H1 (cell line): ENCODE results near the gene ABL2. TPM values are rescaled to one million over a fixed set of nuclear protein-coding genes. Genes with fewer than 3 reads are reported as not detected.
"Not testable (repeated sequence)": the region's sequence is repeated elsewhere in the genome, so short reads cannot be mapped to it uniquely, and the experiment has no call there.

Experiments
- CTCF ChIA-PET: fragments of 300-600 bp; sonication (Branson Sonifier 250); formaldehyde crosslinking; loops from one replicate; lab custom pipeline; 2021; ENCODE audit not compliant: partially characterized antibody; lab: Charles Lee
- POLR2A ChIA-PET: fragments of 300-600 bp; sonication (Branson Sonifier 250); formaldehyde crosslinking; loops from one replicate; lab custom pipeline; 2021; ENCODE audit warnings: inconsistent platforms; ENCODE audit not compliant: partially characterized antibody; lab: Charles Lee
- DNase-seq, 2 experiments: peaks; one replicate each; pipeline versions ENCODE4 v3.0.0 to v3.0.0-alpha.2; 2010 to 2022; ENCODE audit warnings: low spot score in 2 of 2, low read depth in 1 of 2, mixed read lengths in 1 of 2
- FAIRE-seq: peaks from 2 replicates; lab custom pipeline; 2011; peaks lifted over from hg19 to GRCh38; lab: Jason Lieb, UNC
- H2AFZ ChIP-seq: 2 replicates; pipeline ENCODE4 v1.8.1; 2012; ENCODE audit warnings: low read length, inconsistent platforms
- H2AK5ac ChIP-seq: 2 replicates; pipeline ENCODE4 v1.6.1; 2013; ENCODE audit warnings: low read depth, low read length
- H2BK120ac ChIP-seq: replicated peaks from 2 replicates; pipeline ENCODE3; 2013; ENCODE audit warnings: low read depth, low read length, inconsistent platforms
- H2BK12ac ChIP-seq: 2 replicates; pipeline ENCODE4 v1.6.1; 2013; ENCODE audit warnings: low read depth, low read length
- H2BK15ac ChIP-seq: 2 replicates; pipeline ENCODE4 v1.6.1; 2013; ENCODE audit warnings: low read length
- H2BK20ac ChIP-seq: 2 replicates; pipeline ENCODE4 v1.6.1; 2013; ENCODE audit warnings: low read length
- H2BK5ac ChIP-seq: 2 replicates; pipeline ENCODE4 v1.6.1; 2013; ENCODE audit warnings: low read depth, low read length
- H3K14ac ChIP-seq: 2 replicates; pipeline ENCODE4 v1.6.1; 2013; ENCODE audit warnings: inconsistent platforms; ENCODE audit not compliant: insufficient read length
- H3K18ac ChIP-seq: 2 replicates; pipeline ENCODE4 v1.6.1; 2013; ENCODE audit warnings: low read length; ENCODE audit errors: extremely low read depth
- H3K23ac ChIP-seq: 2 replicates; pipeline ENCODE4 v1.6.1; 2013; ENCODE audit warnings: inconsistent platforms; ENCODE audit not compliant: insufficient read length
- H3K23me2 ChIP-seq: 2 replicates; pipeline ENCODE4 v1.6.1; 2013; ENCODE audit warnings: low read depth, low read length
- H3K27ac ChIP-seq: 2 replicates; pipeline ENCODE4 v1.6.1; 2011; ENCODE audit warnings: low read depth, low read length, inconsistent platforms
- H3K27me3 ChIP-seq, 4 experiments: replicated peaks in 1 of 4; 1 replicate in 1 of 4; 2 replicates in 3 of 4; pipeline versions ENCODE4 v1.6.1 to v1.8.1; 2011 to 2013; ENCODE audit warnings: low read length in 3 of 4, mild to moderate bottlenecking in 3 of 4, inconsistent platforms in 2 of 4, mixed read lengths in 2 of 4, moderate library complexity in 1 of 4; ENCODE audit not compliant: control insufficient read depth in 3 of 4, insufficient read depth in 3 of 4; ENCODE audit errors: extremely low read depth in 1 of 4
- H3K36me3 ChIP-seq, 4 experiments: 2 replicates each; pipeline versions ENCODE4 v1.6.1 to v1.8.1; 2011 to 2013; ENCODE audit warnings: mild to moderate bottlenecking in 4 of 4, low read length in 3 of 4, moderate library complexity in 2 of 4, control low read depth in 1 of 4, inconsistent platforms in 1 of 4; ENCODE audit not compliant: insufficient read depth in 4 of 4, control insufficient read depth in 2 of 4
- H3K4ac ChIP-seq: replicated peaks from 2 replicates; pipeline ENCODE3; 2013; ENCODE audit warnings: low read length, low read depth, mixed read lengths, inconsistent platforms; ENCODE audit not compliant: insufficient read length
- H3K4me1 ChIP-seq, 4 experiments: replicated peaks in 1 of 4; 1 replicate in 1 of 4; 2 replicates in 3 of 4; pipeline versions ENCODE4 v1.6.1 to v1.8.1; 2011 to 2013; ENCODE audit warnings: low read length in 3 of 4, inconsistent platforms in 2 of 4, mixed read lengths in 1 of 4; ENCODE audit not compliant: insufficient read depth in 4 of 4, control insufficient read depth in 3 of 4
- H3K4me2 ChIP-seq, 2 experiments: 2 replicates each; pipeline versions ENCODE4 v1.6.1 to v1.8.1; 2011 to 2013; ENCODE audit warnings: low read depth in 2 of 2, low read length in 2 of 2, control low read depth in 1 of 2, inconsistent platforms in 1 of 2, mild to moderate bottlenecking in 1 of 2; ENCODE audit not compliant: insufficient read depth in 1 of 2
- H3K4me3 ChIP-seq, 4 experiments: fragments of 200-600, 300-600 bp in 1 of 4; sonication (generic), shearing (Covaris generic), sonication (Bioruptor Twin) in 1 of 4; 2 replicates each; pipeline versions ENCODE4 v1.5.1 to v1.8.1; 2011 to 2016; ENCODE audit warnings: low read length in 4 of 4, low read depth in 3 of 4, control low read depth in 2 of 4, inconsistent platforms in 2 of 4, mild to moderate bottlenecking in 2 of 4, mixed read lengths in 1 of 4, moderate library complexity in 1 of 4; ENCODE audit not compliant: insufficient read depth in 2 of 4; ENCODE audit errors: extremely low read depth in 1 of 4
- H3K56ac ChIP-seq: replicated peaks from 2 replicates; pipeline ENCODE3; 2013; ENCODE audit warnings: low read depth, mild to moderate bottlenecking, mixed read lengths, low read length, inconsistent platforms; ENCODE audit not compliant: insufficient read length
- H3K79me1 ChIP-seq: 2 replicates; pipeline ENCODE4 v1.6.1; 2013; ENCODE audit warnings: low read depth, low read length, control low read depth
- H3K79me2 ChIP-seq, 2 experiments: 2 replicates each; pipeline versions ENCODE4 v1.6.1 to v1.8.1; 2012 to 2013; ENCODE audit warnings: low read length in 2 of 2, mild to moderate bottlenecking in 2 of 2, inconsistent platforms in 1 of 2; ENCODE audit not compliant: insufficient read depth in 2 of 2, control insufficient read depth in 1 of 2
- H3K9ac ChIP-seq, 4 experiments: replicated peaks in 1 of 4; 1 replicate in 1 of 4; 2 replicates in 3 of 4; pipeline versions ENCODE4 v1.6.1 to v1.8.1; 2011 to 2013; ENCODE audit warnings: low read depth in 3 of 4, low read length in 3 of 4, control low read depth in 2 of 4, mild to moderate bottlenecking in 2 of 4, moderate library complexity in 2 of 4, inconsistent platforms in 1 of 4; ENCODE audit errors: extremely low read depth in 1 of 4
- H3K9me3 ChIP-seq, 2 experiments: 2 replicates each; pipeline versions ENCODE4 v1.6.1 to v1.8.1; 2012 to 2013; ENCODE audit warnings: mild to moderate bottlenecking in 2 of 2, moderate library complexity in 2 of 2, control low read depth in 1 of 2, inconsistent platforms in 1 of 2, low read depth in 1 of 2, low read length in 1 of 2, mixed read lengths in 1 of 2; ENCODE audit not compliant: insufficient read depth in 2 of 2
- H4K20me1 ChIP-seq, 2 experiments: replicated peaks in 1 of 2; 2 replicates each; pipeline versions ENCODE3 to v1.8.1; 2011 to 2013; ENCODE audit warnings: inconsistent platforms in 2 of 2, low read length in 2 of 2, mild to moderate bottlenecking in 1 of 2; ENCODE audit not compliant: insufficient read depth in 2 of 2, control insufficient read depth in 1 of 2
- H4K5ac ChIP-seq: 2 replicates; pipeline ENCODE4 v1.6.1; 2013; ENCODE audit warnings: low read length, low read depth, mixed read lengths, inconsistent platforms; ENCODE audit not compliant: insufficient read length
- H4K8ac ChIP-seq: 2 replicates; pipeline ENCODE4 v1.8.0; 2013; ENCODE audit warnings: mild to moderate bottlenecking, moderate library complexity, low read length, inconsistent platforms; ENCODE audit not compliant: insufficient read depth; ENCODE audit errors: extremely low read depth
- H4K91ac ChIP-seq: replicated peaks from 2 replicates; pipeline ENCODE3; 2013; ENCODE audit warnings: low read length, mixed read lengths, inconsistent platforms; ENCODE audit not compliant: insufficient read length
- KDM1A ChIP-seq: fragments of 200-600, 300-600 bp; sonication (generic); IDR thresholded peaks from 2 replicates; pipeline ENCODE4 v1.7.1; 2016; ENCODE audit warnings: mild to moderate bottlenecking, low read length, borderline replicate concordance
- NRF1 ChIP-seq: IDR thresholded peaks from 2 replicates; pipeline ENCODE4 v1.6.1; 2011; ENCODE audit warnings: mild to moderate bottlenecking, low read depth, low read length, improper control_type of control experiment
- RXRA ChIP-seq: IDR thresholded peaks from 2 replicates; pipeline ENCODE4 v1.6.1; 2011; ENCODE audit warnings: low read depth, mild to moderate bottlenecking, low read length, moderate library complexity; ENCODE audit not compliant: insufficient read depth
- WGBS, 2 experiments: shearing (Covaris generic) in 1 of 2; methylation state at CpG; one replicate each; pipeline versions ENCODE4 v1.1.6 to v1.1.7; 2013 to 2015; ENCODE audit warnings: low lambda C conversion rate in 2 of 2, mixed read lengths in 2 of 2, inconsistent platforms in 1 of 2, low coverage in 1 of 2, missing lambda C conversion rate in 1 of 2; ENCODE audit not compliant: insufficient replicate concordance in 2 of 2, insufficient coverage in 1 of 2, insufficient read length in 1 of 2; ENCODE audit errors: extremely low coverage in 1 of 2, missing lambda C conversion rate in 1 of 2; 5-methylcytosine and 5-hydroxymethylcytosine counted together
- polyA plus RNA-seq, 7 experiments: library from polyadenylated mRNA; depleted of rRNA in 3 of 7; stranded (reverse) in 5 of 7; unstranded in 2 of 7; fragments of >200 nt in 5 of 7; fragments of 200-250 nt in 2 of 7; gene quantifications; 1 replicate in 5 of 7; 2 replicates in 1 of 7; 4 replicates in 1 of 7; pipeline versions ENCODE4 v1.2.1 to v1.2.3, GENCODE V29; 2011 to 2013; ENCODE audit warnings: missing spikeins in 2 of 7, mixed read lengths in 2 of 7
- total RNA-seq: library from RNA; stranded (reverse); fragmentation: NEBNext Ultra II Directional; extraction: Animal tissue kit (Norgen Biotek cat#: 25700); gene quantifications from 2 replicates; pipeline ENCODE4 v1.2.1, GENCODE V29; 2021

Gene ABL2
- total and polyA plus RNA-seq, 2 of the 8 experiments (the other 6 are each of a cell fraction or from before 2014, with no cell fraction given): 4.5 to 19.1 TPM

DNA sequence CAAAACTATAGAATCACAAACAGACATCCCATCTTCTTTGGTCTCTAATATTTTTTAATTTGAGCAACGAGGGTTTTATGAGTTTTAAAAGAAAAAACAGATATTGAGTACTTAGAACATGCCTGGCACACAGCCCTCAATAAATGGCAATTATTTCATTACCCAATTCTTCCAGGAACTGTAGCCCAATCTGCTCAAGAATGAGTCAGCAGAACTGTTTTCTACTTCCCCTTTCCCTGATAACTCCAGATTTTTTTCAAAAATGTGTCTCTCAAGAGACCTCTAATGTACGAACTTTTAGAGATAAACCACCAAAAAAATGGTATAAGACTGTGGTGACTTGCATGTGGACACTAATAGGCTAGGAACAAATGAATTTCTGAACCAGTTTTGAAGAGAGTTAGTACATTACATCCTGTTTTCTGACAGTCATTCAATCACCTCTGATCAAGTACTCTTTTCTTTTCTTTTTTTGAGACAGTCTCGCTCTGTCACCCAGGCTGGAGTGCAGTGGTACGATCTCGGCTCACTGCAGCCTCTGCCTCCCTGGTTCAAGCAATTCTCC, 11.5 kb downstream of the ABL2 start (continued):
- TF ChIP-seq RXRA: no peak
- TF ChIP-seq KDM1A: no peak
- TF ChIP-seq NRF1: no peak

DNA sequence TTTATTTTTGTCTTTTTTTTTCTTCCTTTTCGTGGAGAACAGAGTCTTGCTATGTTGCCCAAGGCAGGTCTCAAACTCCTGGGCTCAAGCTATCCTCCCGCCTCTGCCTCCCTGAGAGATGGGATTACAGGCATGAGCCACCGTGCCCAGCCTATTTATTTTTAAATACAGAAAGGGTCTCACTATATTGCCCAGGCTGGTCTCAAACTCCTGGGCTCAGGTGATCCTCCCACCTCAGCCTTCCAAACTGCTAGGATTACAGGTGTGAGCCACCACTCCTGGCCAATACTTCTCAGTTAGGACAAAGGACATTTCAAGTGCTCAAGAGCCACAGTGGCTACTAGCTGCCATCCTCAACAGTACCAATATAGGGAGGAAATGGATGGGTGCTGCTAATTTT, 16.2 kb downstream of the ABL2 start:
- H4K91ac ChIP-seq, H3K4me3 ChIP-seq, DNase-seq, H3K9me3 ChIP-seq, H2AK5ac ChIP-seq, H3K4me1 ChIP-seq, H2BK120ac ChIP-seq, FAIRE-seq, H2AFZ ChIP-seq, H2BK15ac ChIP-seq, H3K4ac ChIP-seq, H4K20me1 ChIP-seq, H4K5ac ChIP-seq, H4K8ac ChIP-seq, H3K36me3 ChIP-seq, H3K27me3 ChIP-seq, H3K27ac ChIP-seq, H3K23ac ChIP-seq, H3K18ac ChIP-seq, H3K14ac ChIP-seq, H2BK5ac ChIP-seq, H2BK20ac ChIP-seq, H3K23me2 ChIP-seq, POLR2A ChIA-PET, H2BK12ac ChIP-seq, H3K4me2 ChIP-seq, H3K79me1 ChIP-seq, H3K9ac ChIP-seq, H3K56ac ChIP-seq: not testable (repeated sequence)
- CTCF ChIA-PET: interaction anchor here (1.0 kb wide), 1 partner anchor 379 kb away, joined by 4 read pairs; no protein-coding TSS in a partner anchor
- WGBS, 2 experiments: 81% methylated on average over 3 of the region's 3 CpGs; no CpG with 5 or more reads in 1 of the 2 experiments
- peaks cover 0 to 51% of the 10 kb centered on the region in 2 experiments; a peak in 2 of 4 replicates for H3K79me2 ChIP-seq
